Stimulated activated CD8-positive, alpha-beta memory T cell treated with anti-CD3 and anti-CD28 coated beads, Interleukin-15, amount 100 ng/mL, for 48 hours (primary cell): ENCODE measurements around the gene GCSH.
"Not testable (repeated sequence)": the region's sequence is repeated elsewhere in the genome, so short reads cannot be mapped to it uniquely, and the experiment has no call there.

Source experiments
- DNase-seq, 2 donors: peaks; one replicate each; pipeline ENCODE4 v3.0.0-alpha.2; 2020; ENCODE audit warnings: low read depth in 2 of 2

GCSH gene

DNA sequence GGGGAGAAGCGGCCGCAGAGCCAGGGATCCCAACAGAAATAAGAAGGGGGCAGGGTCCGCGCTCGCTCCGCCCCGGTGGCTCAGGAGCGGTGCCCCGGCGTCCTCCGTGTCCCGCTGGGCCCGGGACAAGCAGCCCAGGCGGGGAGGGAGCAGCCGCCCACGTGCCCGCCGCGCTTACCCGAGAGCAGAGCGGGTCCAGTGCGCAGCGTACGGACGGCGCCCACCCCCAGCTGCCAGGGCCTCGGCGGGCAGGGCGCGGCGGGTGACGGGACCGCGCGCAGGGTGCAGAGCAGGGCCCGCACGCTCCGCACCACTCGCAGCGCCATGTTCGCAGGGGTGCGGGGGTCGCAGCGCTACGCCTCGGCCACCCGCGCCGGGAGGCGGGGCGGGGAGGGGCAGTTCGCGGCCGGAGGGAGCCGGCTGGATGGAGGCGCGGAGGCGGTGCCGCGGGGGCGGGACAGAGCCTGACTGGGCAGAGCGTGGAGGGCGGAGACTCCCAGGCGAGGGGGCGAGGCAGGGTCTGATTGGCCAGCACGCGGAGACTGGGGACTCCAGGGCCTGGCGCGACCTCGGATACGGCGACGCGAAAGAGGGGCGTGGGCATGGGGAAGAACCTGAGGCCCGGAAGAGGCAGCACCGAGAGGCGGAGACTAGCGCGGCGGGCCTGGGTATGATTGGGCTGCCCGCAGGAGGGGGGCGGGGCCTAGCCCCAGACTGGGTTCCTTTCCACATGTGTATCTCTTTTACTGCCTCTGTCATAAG, at the start of gene GCSH:
Gene GCSH, minus strand, starts transcription at position 443 of the 762 bp plus-strand sequence. Its CDS starts 117 bp downstream, at position 326.
- peak; percentile 99 for DNase-seq

DNA sequence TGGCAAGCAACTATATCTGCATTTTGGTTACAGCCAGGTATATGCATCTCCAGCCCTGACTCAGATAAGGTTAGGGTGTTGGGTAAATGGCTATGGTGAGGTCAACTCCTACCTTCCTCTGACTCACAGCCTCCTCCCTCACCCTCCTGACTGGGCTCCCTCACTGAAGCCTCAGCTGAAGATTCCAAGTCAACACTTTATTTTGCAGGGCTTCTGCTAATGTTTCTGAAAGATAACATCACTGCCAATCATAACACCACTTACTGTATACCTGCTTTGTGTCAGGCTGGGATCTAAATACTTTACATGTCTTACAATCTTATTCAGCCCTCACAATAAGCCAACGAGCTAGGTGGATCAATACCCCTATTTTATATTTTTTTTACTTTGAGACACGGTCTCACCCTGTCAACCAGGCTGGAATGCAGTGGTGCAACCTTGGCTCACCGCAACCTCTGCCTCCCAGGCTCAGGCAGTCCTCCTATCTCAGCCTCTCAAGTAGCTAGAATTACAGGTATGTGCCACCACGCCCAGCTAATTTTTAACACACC, 47.8 kb upstream of the GCSH start:
- DNase-seq: no peak

DNA sequence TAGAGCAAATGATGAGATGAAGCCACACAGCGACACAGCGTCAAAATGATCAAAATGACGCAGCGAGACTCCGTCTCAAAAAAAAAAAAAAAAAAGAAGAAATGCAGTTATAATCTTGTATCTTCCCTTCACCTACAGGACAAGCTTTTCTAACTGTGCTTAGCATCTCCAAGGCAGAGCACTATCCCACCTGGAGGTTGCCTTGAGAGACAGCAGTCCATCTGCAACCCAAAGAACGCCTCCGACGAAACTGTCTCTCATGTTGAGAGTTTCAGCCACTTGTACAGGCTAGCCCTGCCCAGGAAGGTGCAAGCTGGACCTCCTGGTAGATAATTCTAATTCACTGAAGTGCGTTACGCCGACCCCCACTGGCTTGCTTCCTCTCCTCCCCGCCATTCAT, 46.7 kb upstream of the GCSH start:
- DNase-seq: no peak

DNA sequence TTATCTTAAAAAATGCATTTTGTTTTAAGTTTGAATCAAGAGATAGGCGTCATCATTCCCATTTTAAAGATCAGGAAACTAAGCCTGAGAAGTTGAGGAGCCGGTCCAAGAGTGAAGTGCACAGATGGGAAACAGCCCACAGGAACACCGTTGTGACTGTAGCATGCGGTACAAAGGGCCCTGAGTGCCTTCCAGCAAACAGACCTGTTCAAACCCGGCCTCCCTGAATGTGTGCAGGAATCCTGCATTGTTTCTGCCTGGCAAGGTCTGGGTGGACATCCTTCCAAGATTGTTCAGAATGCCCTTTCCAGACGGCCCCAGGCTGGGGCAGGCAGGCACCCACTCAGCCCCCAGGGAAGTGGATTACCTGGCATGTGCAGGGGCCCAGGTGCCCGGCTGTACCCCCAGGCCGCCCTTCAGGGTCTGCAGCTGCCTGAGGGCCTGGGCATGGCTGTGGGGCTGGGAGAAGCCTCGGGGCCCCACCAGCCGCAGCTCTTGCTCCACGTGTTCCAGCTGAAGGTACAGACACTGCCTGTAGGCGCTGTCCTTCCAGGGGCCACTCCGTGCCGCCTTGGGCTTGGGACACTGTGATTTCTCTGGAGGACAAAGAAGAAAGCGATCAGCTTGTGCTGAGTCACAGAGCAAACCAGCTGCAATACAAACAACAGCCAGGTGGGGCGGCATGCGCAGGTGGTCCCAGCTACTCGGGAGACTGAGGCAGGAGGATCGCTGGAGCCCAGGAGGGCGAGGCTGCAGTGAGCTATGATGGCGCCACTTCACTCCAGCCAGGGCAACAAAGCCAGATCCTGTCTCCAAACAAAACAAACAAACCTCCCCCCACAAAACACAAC, 45.0 kb upstream of the GCSH start:
- no peak for DNase-seq

DNA sequence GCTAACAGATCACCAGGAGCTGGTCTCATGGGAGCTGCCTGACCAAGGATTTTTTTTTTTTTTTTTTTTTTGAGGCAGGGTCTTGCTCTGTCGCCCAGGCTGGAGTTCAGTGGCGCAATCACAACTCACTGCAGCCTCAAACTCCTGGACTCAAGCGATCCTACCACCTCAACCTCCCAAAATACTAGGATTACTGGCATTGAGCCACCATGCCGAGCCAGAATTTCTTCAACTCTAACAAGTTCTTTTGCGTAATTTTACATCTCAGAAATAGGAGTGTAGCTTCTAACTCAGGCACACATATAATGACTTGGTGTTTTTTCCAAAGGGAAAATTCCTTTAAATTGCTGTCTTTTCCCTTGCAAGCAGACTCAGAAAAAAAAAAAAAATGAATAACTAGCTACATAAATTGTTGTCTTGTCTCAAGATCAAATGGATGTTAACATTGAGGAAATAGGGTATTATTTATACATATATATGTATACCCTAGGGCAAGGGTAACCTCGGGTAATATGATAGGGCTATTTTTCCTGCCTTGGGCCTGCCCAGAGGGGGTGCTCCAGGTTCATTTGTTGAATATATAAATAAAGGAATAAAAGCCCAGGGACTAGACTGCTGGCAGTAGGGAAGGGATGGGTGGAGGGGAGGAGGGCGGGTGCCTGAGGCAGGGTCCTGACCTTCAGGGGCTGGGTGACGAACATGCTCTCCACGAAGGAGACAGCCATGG, 42.8 kb upstream of the GCSH start:
- DNase-seq: no peak

DNA sequence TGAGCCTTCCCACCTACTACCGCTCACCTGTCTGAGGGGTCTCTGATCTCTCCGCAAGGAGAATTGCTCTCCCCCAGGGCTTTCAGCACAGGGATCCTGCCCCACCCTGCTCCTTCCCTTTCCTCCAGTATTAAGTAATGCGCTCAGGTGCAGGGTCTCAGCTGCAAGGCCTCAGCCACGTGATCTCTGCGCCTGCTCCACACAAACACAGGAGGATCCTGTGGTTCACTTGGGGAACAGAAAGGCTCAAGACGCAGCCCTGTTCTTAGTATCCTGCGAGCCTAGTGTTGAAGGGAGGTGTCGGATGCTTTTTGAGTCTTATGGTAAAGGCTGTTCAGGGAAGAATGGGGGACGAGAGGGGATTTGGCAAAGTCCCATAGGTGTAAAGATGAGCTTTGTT, 41.6 kb upstream of the GCSH start:
- DNase-seq: no peak

DNA sequence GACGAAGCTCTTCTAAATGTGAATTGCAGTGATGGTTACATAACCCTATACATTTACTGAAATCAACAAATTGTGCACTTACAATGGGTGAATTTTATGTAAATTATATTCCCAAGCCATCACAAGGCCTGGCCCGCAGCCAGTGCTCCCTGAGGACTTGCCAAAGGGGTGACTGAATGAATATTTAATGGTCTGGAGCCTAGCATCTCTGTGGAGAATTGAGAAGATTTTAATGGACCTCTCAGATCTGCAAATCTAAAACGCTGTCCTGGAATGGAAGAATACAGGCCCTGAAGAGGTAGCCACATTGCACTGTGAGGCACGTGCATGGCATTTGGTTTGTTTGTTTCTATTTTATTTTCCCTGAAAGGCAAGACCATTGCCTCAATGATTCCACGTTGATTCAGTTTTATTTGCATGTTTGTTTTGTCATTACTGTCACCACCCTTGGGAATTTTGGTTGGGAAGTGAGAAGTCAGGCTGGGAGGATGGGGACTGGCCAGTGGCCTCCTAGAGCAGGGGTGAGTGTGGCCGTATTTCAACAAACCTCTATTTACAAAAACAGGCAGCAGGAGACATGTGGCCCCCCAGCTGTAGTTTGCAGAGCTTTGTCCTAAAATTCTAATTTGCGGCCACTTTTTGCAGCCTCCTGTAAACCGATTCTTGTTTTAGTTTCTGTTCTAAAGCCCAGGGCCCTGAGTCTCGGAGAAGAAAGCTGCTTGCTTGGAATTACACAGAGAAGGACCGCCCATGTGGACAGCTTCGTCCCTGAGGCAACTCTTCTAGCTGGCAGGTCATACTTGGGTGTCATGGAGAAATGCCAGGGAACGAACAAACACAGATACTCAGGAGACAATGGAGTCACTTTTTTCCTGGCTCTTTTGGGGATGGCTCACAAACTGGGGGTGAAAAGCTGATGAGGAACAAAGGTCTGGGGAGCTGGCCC, 40.5 kb upstream of the GCSH start:
- DNase-seq: no peak

DNA sequence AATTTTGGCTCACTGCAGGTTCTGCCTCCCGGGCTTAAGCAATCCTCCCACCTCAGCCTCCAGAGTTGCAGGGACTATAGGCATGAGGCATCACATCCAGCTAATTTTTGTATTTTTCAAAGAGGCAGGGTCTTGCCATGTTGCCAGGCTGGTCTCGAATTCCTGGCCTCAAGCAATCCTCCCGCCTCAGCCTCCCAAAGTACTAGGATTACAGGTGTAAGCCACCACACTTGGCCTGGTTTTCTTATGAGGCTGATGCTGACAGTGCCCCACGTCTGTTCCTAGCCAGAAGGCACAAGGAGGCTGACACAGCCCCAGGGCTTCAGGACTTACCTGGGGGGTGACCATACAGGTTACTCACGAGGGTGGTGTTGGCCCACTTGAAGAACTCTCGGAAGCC, 33.9 kb upstream of the GCSH start:
- DNase-seq: no peak

DNA sequence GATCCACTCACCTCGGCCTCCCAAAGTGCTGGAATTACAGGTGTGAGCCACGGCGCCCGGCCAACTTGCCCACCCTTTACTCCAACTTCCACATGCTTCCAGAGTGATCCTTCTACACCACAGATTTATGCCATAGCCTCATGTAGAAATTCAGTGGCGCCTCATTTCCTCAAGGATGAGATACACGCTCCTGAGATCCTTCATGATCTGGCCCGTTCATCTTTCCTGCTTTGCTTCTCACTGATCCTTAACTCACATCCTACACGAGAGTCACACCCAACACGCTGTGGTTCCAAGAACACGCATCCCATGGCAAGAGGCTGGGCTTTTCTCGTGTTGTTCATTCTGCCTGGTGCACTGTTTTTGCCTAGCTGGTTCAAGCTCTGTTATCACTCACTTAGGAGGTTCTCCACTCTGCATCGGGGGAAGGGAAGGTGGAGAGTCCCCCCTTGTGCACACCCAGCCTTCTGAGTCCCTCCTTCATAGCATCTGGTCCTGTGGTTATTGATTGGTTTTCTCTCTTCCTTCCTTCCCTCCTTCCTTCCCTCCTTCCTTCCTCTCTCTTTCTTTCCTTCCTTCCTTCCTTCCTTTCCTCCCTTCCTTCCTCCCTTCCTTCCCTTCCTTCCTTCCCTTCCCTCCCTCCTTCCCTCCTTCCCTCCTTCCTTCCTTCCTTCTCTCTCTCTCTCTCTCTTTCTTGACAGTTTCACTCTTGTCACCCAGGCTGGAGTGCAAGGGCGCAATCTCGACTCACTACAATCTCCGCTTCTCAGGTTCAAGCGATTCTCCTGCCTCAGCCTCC, 32.7 kb upstream of the GCSH start:
- no peak for DNase-seq

DNA sequence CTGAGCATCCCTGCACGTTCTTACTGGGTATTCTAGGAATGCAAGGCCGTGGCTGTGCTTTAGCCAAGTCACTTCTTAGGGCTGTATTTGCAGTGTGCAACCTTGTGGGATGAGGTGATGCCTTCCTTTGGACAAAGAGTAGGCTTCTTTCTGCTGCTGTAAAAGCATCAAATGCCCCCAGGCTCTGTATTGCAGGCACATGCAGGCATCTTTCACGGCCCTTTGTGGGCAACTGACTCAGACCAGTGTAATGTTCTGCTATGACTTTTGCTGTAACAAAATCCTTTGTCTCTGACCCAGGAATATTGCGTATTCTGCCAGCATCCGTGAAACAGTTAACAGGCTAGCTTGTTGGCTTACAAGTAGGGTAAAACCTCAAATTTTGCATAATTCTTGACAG, 30.9 kb upstream of the GCSH start:
- DNase-seq: no peak

DNA sequence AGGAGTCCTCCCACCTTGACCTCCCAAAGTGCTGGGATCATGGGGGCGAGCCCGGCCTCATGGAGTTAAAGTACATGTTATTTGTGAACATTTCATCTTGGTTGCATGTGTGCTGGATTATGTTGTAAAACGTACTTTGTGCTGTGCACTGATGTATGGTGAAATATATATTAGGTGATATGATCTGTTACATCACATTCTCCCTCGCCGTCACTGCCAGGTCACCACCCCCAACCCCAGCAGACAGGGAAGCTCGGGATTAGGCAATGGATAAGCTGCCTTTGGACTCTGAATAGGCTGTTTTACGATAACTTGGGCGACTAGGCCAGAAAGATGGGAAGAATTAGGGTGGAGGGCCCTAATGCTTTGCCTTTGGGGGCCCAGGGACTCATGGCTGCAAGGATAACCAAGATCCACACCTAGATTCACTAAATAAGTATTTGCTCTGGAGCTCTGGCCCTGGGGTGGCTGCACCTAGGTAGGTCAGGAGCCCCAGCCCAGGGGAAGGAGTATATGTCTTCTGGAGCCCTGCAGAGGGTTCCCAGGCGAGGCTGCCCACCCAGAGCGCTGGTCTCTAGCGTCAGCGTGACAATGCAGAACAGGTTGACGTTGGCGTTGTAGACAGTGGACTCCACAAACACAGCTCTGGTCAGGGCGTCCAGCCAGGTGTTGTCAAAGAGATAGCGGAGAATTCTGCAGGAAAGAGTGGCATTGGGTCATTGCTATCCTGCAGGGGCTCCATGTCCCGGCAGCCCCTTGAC, 27.1 kb upstream of the GCSH start:
- no peak for DNase-seq

DNA sequence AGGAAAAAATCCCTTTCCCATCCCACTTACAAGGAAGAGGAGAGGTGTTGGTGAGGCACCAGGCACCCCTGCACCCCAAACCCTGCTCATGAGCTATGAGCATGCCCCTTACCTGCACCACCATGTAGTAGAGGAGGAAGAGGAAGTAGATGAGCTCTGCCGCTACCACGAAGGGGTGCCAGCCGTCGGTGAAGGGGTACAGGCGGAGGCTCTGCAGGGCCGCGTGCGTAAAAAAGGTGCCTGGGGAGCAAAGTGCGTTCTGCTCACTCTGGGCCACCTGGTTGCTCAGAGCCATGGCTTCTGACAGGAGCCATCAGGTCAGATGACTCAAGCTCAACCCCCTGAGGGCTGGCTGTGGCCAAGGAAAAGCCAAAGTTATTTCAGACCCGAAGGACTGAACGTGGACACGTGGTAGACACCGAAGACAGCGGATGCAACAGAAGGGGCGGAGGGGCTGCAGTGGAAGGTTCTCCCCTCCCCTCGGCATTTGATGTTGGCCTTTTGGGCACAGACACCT, 25.3 kb upstream of the GCSH start:
- no peak for DNase-seq

DNA sequence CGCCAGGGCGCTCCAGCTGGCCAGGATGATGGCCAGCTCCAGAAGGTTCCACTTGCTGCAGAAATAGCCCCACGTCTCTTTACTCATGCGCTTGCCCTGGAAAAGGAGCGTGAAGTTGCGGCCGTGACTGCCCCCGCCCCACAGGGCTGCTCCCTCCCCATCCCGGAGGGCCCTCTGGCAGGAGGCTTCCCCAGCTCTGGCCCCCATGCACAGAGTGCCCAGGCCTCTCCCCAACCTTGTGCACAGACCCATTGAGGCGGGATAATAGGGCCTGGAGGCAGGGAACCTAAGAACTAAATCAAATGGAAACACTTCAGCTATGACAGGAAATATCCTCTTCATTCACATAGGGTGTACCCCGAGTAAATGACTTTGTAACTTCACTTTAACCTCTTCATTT, 21.2 kb upstream of the GCSH start:
- no peak for DNase-seq

DNA sequence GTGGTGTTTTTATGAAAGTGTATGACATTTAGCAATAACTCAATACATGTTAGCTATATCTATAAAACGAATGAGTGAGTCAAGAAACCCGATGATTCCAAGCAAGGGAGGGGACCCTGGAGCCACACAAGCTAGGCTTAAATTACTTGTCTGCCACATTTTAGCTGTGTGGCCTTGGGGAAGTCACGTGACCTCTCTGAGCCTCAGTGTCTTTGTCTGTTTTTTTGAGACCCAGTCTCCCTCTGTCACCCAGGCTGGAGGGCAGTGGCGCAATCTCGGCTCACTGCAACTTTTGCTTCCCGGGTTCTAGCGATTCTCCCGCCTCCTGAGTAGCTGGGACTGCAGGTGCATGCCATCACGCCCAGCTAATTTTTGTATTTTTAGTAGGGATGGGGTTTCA, 20.1 kb upstream of the GCSH start:
- no peak for DNase-seq

DNA sequence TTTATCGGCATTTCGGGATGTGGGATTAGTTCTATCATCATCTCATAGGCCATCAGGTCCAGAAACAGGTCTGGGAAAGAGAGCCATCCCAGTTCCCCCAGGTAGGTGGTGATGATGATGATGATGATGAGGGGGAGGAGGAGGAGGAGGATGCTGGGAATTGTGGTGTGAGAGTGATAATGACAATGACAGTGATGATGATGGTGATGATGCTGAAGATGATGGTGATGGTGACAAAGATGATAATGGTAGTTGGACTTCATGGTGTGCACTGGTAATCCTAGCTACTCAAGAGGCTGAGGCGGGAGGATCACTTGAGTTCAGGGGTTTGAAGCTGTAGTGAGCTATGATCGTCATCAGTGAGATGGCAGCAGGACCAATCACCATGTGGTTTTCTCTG, 16.3 kb upstream of the GCSH start:
- no peak for DNase-seq

DNA sequence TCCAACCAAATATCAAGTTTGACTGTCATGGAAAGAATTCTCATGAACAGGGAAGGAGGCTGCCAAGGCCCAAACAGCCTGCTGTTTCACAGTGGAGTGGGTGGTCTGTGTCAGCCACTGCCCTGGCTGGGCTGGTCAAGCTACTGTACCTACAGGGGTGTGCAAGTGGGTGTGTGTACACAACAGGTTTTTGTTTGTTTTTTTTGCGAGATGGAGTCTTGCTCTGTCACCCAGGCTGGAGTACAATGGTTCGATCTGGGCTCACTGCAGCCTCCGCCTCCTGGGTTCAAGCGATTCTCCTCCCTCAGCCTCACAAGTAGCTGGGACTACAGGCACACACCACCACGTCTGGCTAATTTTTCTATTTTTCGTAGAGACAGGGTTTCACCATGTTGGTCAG, 13.1 kb upstream of the GCSH start:
- not testable (repeated sequence) for DNase-seq

DNA sequence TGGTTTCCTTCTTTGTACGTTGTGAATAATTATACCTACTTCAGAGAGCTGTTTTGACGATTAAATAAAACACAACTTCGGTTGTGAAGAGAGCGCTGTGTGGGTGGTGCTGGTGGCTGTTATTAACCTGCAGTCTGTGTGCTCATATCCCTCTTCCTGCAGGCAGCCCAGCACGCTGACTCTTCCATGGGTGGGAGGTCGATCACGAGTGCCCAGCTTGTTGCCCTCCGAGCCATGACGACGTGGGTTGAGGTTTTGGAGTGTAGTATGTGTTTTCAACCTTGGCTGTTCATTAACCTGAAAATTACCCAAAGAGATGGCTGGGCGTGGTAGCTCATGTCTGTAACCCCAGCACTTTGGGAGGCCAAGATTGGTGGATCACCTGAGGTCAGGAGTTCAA, 11.3 kb upstream of the GCSH start:
- no peak for DNase-seq

DNA sequence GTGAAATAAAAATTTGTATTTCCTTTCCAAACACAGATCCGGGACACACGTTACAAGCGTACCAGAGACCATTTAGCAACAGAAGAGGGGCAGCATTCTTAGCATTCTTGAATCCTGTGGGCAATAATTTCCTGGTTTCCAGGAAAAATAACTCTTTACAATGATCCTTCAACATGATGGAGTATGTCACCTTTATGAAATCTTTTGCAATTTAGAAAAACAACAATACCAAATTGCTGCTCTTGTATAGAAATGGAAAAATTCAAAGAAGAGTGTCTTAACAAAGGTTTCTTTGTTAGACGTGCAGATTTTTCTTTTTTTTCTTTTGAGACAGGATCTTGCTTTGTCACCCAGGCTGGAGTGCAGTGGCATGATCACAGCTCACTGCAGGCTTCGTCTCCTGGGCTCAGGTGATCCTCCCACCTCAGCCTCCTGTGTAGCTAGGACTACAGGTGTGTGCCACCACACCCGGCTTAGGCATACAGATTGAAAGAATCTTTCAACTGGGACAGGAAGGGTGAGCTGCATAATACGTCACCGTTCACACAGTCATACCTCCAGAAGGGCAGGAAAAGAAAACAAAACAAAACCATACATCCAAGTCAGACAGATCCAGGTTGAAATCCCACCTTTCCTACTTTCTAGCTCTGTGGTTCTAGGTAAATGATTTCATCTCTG, 10.8 kb upstream of the GCSH start:
- no peak for DNase-seq

DNA sequence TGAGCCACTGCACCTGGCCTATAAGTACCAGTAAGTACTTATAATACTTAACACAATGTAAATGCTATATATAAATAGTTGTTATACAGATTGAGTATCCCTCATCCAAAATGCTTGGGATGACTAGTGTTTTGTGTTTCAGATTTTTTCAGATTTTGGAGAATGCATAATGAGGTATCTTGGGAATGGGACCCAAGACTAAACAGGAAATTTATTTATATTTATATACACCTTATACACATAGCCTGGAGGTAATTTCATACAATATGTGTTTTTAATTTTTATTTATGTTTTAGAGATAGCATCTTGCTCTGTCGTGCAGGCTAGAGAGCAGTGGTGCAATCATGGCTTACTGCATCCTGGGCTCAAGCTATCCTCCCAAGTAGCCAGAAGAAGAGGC, 9.8 kb upstream of the GCSH start:
- DNase-seq: no peak
